Ovary (tissue), 3 donors: ENCODE measurements around the gene PNPT1.

ENCODE experiments used
- CTCF ChIP-seq, 3 donors: fragments of 450-650 bp in 2 of 3; fragments of 200-600 bp in 1 of 3; IDR thresholded peaks; one replicate each; pipeline versions ENCODE4 v1.5.1 to v1.8.0; 2016 to 2022; ENCODE audit warnings: antibody characterized with exemption in 3 of 3, mild to moderate bottlenecking in 1 of 3
- EP300 ChIP-seq: sonication (generic); formaldehyde crosslinking; IDR thresholded peaks from one replicate; pipeline ENCODE4 v1.6.1; 2017; ENCODE audit warnings: antibody characterized with exemption
- POLR2A ChIP-seq: fragments of 450-650 bp; IDR thresholded peaks from one replicate; pipeline ENCODE4 v1.6.1; 2017; ENCODE audit warnings: antibody characterized with exemption, mild to moderate bottlenecking, moderate library complexity
- donor health status: DM: no; HTN: no; CAD: no.

GRCh38 chr2:55627915-55628314, 65.7 kb downstream of the PNPT1 start:
- TF ChIP-seq EP300 (no peak), POLR2A (no peak), CTCF (IDR thresholded peaks at IDR 0.05) (no peak)
